GM18507 (cell line): ENCODE data around the gene ZNF682.
"Not testable (repeated sequence)": the region's sequence is repeated elsewhere in the genome, so short reads cannot be mapped to it uniquely, and the experiment has no call there.

ENCODE experiments used
- DNase-seq: peaks from one replicate; pipeline ENCODE4 v3.0.0; 2011; ENCODE audit warnings: low read depth; ENCODE audit not compliant: insufficient read length; ENCODE audit errors: extremely low spot score
- FAIRE-seq: peaks from 2 replicates; lab custom pipeline; 2011; peaks lifted over from hg19 to GRCh38; lab: Jason Lieb, UNC

ZNF682 gene

GRCh38 chr19:20039203-20039723 lies at the start of gene ZNF682:
ZNF682 (minus strand) TSS chr19:20039505; CDS start chr19:20039345, 160 bp downstream.
- FAIRE-seq (peak; percentile 77), DNase-seq (peak; percentile 60)

GRCh38 chr19:20082876-20083275 lies 43.6 kb upstream of the ZNF682 start:
- DNase-seq, FAIRE-seq: not testable (repeated sequence)

GRCh38 chr19:20082232-20082833 lies 43.0 kb upstream of the ZNF682 start:
- DNase-seq, FAIRE-seq: not testable (repeated sequence)

- FAIRE-seq, result no peak
- no peak for DNase-seq
Observed at GRCh38 chr19:20080656-20081055, 41.4 kb upstream of the ZNF682 start.

- FAIRE-seq, result no peak
- no peak for DNase-seq
Observed at GRCh38 chr19:20079476-20079875, 40.2 kb upstream of the ZNF682 start.

- FAIRE-seq (no peak), DNase-seq (no peak)
Observed at GRCh38 chr19:20078581-20079031, 39.3 kb upstream of the ZNF682 start.

- peak; percentile 50 for FAIRE-seq
- peak; percentile 8 for DNase-seq
Observed at GRCh38 chr19:20077791-20078463, 38.6 kb upstream of the ZNF682 start, which contains the start of gene ZNF90. ZNF90 (plus strand) TSS chr19:20078000; CDS start chr19:20078133, 133 bp downstream.

GRCh38 chr19:20072936-20073335 lies 33.6 kb upstream of the ZNF682 start:
- FAIRE-seq, result no peak
- DNase-seq, result no peak

GRCh38 chr19:20070691-20071090 lies 31.4 kb upstream of the ZNF682 start:
- FAIRE-seq (no peak), DNase-seq (no peak)

GRCh38 chr19:20068559-20068958 lies 29.3 kb upstream of the ZNF682 start:
- DNase-seq, FAIRE-seq: not testable (repeated sequence)

GRCh38 chr19:20067943-20068342 lies 28.6 kb upstream of the ZNF682 start:
- FAIRE-seq, result no peak
- DNase-seq, result no peak

- DNase-seq (no peak), FAIRE-seq (no peak)
Observed at GRCh38 chr19:20066861-20067260, 27.6 kb upstream of the ZNF682 start.

GRCh38 chr19:20060282-20060681 lies 21.0 kb upstream of the ZNF682 start:
- DNase-seq, result no peak
- no peak for FAIRE-seq

- not testable (repeated sequence) for DNase-seq, FAIRE-seq
Observed at GRCh38 chr19:20058738-20059137, 19.4 kb upstream of the ZNF682 start.

- peak; percentile 61 for FAIRE-seq
Observed at GRCh38 chr19:20051841-20052768, 12.8 kb upstream of the ZNF682 start.

GRCh38 chr19:20045742-20046141 lies 6.4 kb upstream of the ZNF682 start:
- DNase-seq, FAIRE-seq: not testable (repeated sequence)

More at GRCh38 chr19:20051841-20052768, 12.8 kb upstream of the ZNF682 start:
- DNase-seq, result no peak

GRCh38 chr19:20044663-20045062 lies 5.4 kb upstream of the ZNF682 start:
- FAIRE-seq (no peak), DNase-seq (no peak)

- DNase-seq (no peak), FAIRE-seq (no peak)
Observed at GRCh38 chr19:20038358-20039202, 725 bp downstream of the ZNF682 start.

GRCh38 chr19:20035935-20036334 lies 3.4 kb downstream of the ZNF682 start:
- DNase-seq, result no peak
- no peak for FAIRE-seq
